SJSA1 (cell line): ENCODE results near the gene MRPS22. TPM values are rescaled to one million over a fixed set of nuclear protein-coding genes. Genes with fewer than 3 reads are reported as not detected.

Experiments
- total RNA-seq: library from RNA; depleted of rRNA; stranded (reverse); fragments of >200 nt; shearing (Covaris generic); gene quantifications from 2 replicates; pipeline ENCODE4 v1.2.3, GENCODE V29; 2014; rRNA removed

Gene MRPS22
- total RNA-seq, 1 experiment from 2014 or later = 75.3 TPM

Other genes starting within 250 kb of the MRPS22 start
- 113 and 126 TPM in 2 replicates for gene COPB2, start 45.6 kb downstream of the MRPS22 start, total RNA-seq
- not detected in 2 replicates for gene RBP2, start 132.5 kb downstream of the MRPS22 start, total RNA-seq
- 18.5 and 24.1 TPM in 2 replicates for gene RBP1, start 195.7 kb downstream of the MRPS22 start, total RNA-seq